Measurements from ENCODE around the gene PIK3CA. TPM values are rescaled to one million over a fixed set of nuclear protein-coding genes. Genes with fewer than 3 reads are reported as not detected.
"Not testable (repeated sequence)": the region's sequence is repeated elsewhere in the genome, so short reads cannot be mapped to it uniquely, and the experiment has no call there.

PIK3CA gene
- total RNA-seq, 1 experiment from 2014 or later, result 13.4 TPM

GRCh38 chr3:179247289-179248015 is 99.3 kb downstream of the PIK3CA start:
- Histone ChIP-seq H2AFZ (ENCODE audit: low read length) (no peak overlapping the region), H3K9ac (ENCODE audit: low read length) (no peak overlapping the region), H3K27ac (ENCODE audit: low read length) (no peak overlapping the region), H3K27me3 (ENCODE audit: low read length) (no peaks in the 10 kb centered on the region), H4K20me1 (ENCODE audit: low read length) (no peaks in the 10 kb centered on the region), H3K4me3 (ENCODE audit: low read length) (no peak overlapping the region), H3K9me3 (ENCODE audit: low read length) (no peaks in the 10 kb centered on the region), H3K36me3 (ENCODE audit: low read depth, low read length) (0 out of 2 replicates have a peak, but pooled peaks cover 3% of the 10 kb centered on the region), H3K4me1 (ENCODE audit: insufficient read depth, low read length) (no peaks in the 10 kb centered on the region), H3K9me2 (replicated peaks; ENCODE audit: low read length) (no peaks in the 10 kb centered on the region), H3K79me2 (ENCODE audit: low read length) (no peaks in the 10 kb centered on the region), H3F3A (ENCODE audit: low read length, unreplicated experiment) (no peaks in the 10 kb centered on the region), H3K4me2 (ENCODE audit: low read length) (no peak overlapping the region)
- no peak for DNase-seq
- BruUV-seq (replicated peaks), result no TSS peak
- ChIA-PET CTCF (no interaction called here), POLR2A (ENCODE audit: unreplicated experiment) (interaction anchor here (0.5 kb wide), 1 partner anchor 178 kb away, joined by 5 read pairs; no protein-coding TSS in a partner anchor)
- TF ChIP-seq EZH2phosphoT487 (IDR thresholded peaks at IDR 0.05; ENCODE audit: borderline replicate concordance, low read length) (no peak), CTCF (conservative IDR thresholded peaks at IDR 0.05; ENCODE audit: low read depth, low read length) (no peak), EZH2 (IDR thresholded peaks at IDR 0.05; ENCODE audit: low read length, unreplicated experiment) (no peak)
- no peak; the same call in 1 of the 2 replicates for ATAC-seq
- intact Hi-C loops (cut with micrococcal nuclease), result no loop called here

GRCh38 chr3:179250803-179251476 is 102.8 kb downstream of the PIK3CA start, which contains the start of gene KCNMB3:
TSS of gene KCNMB3 (minus strand) at chr3:179251114. CDS start at chr3:179250990, 124 bp downstream.
- DNase-seq (no peak), ATAC-seq (no peak)
- Histone ChIP-seq H3K36me3 (ENCODE audit: low read depth, low read length) (no peaks in the 10 kb centered on the region), H3F3A (ENCODE audit: low read length, unreplicated experiment) (no peaks in the 10 kb centered on the region), H3K9me2 (replicated peaks; ENCODE audit: low read length) (no peaks in the 10 kb centered on the region), H3K4me3 (ENCODE audit: low read length) (no peak within 1 kb of the TSS), H3K27ac (ENCODE audit: low read length) (no peak within 1 kb of the TSS), H2AFZ (ENCODE audit: low read length) (no peak within 1 kb of the TSS), H3K9me3 (ENCODE audit: low read length) (no peaks in the 10 kb centered on the region), H3K4me1 (ENCODE audit: insufficient read depth, low read length) (no peaks in the 10 kb centered on the region), H3K4me2 (ENCODE audit: low read length) (no peak within 1 kb of the TSS), H3K79me2 (ENCODE audit: low read length) (no peaks in the 10 kb centered on the region), H3K27me3 (ENCODE audit: low read length) (no peaks in the 10 kb centered on the region), H3K9ac (ENCODE audit: low read length) (no peak within 1 kb of the TSS), H4K20me1 (ENCODE audit: low read length) (no peaks in the 10 kb centered on the region)
- intact Hi-C loops (cut with micrococcal nuclease), result no loop called here
- BruUV-seq (replicated peaks), result no TSS peak
- CTCF ChIA-PET, result no interaction called here
- TF ChIP-seq EZH2phosphoT487 (IDR thresholded peaks at IDR 0.05; ENCODE audit: borderline replicate concordance, low read length) (no peak), CTCF (conservative IDR thresholded peaks at IDR 0.05; ENCODE audit: low read depth, low read length) (no peak), EZH2 (IDR thresholded peaks at IDR 0.05; ENCODE audit: low read length, unreplicated experiment) (no peak)
- POLR2A ChIA-PET (ENCODE audit: unreplicated experiment), result no interaction called here

- intact Hi-C loops (cut with micrococcal nuclease), result no loop called here
- Histone ChIP-seq H3K4me1 (ENCODE audit: insufficient read depth, low read length) (peaks cover 9% of the 10 kb centered on the region), H4K20me1 (ENCODE audit: low read length) (no peaks in the 10 kb centered on the region), H3F3A (ENCODE audit: low read length, unreplicated experiment) (no peaks in the 10 kb centered on the region), H3K36me3 (ENCODE audit: low read depth, low read length) (no peaks in the 10 kb centered on the region), H3K9ac (ENCODE audit: low read length) (no peak overlapping the region), H3K4me3 (ENCODE audit: low read length) (no peak overlapping the region), H3K27me3 (ENCODE audit: low read length) (no peaks in the 10 kb centered on the region), H3K79me2 (ENCODE audit: low read length) (no peaks in the 10 kb centered on the region), H3K4me2 (ENCODE audit: low read length) (0 out of 2 replicates have a peak overlapping the region, but pooled peaks have one; percentile 9), H3K9me3 (ENCODE audit: low read length) (no peaks in the 10 kb centered on the region), H2AFZ (ENCODE audit: low read length) (no peak overlapping the region), H3K27ac (ENCODE audit: low read length) (no peak overlapping the region), H3K9me2 (replicated peaks; ENCODE audit: low read length) (no peaks in the 10 kb centered on the region)
- ChIA-PET CTCF (no interaction called here), POLR2A (ENCODE audit: unreplicated experiment) (no interaction called here)
- TF ChIP-seq EZH2phosphoT487 (IDR thresholded peaks at IDR 0.05; ENCODE audit: borderline replicate concordance, low read length), result no peak
- no peak for TF ChIP-seq CTCF (conservative IDR thresholded peaks at IDR 0.05; ENCODE audit: low read depth, low read length)
- no peak for TF ChIP-seq EZH2 (IDR thresholded peaks at IDR 0.05; ENCODE audit: low read length, unreplicated experiment)
- ATAC-seq (no peak), DNase-seq (no peak)
- no TSS peak for BruUV-seq (replicated peaks)
Measured at GRCh38 chr3:179256813-179257212, 108.7 kb downstream of the PIK3CA start.

GRCh38 chr3:179257742-179258141 is 109.6 kb downstream of the PIK3CA start:
- Histone ChIP-seq H3K4me1 (ENCODE audit: insufficient read depth, low read length) (peaks cover 11% of the 10 kb centered on the region), H3K4me2 (ENCODE audit: low read length) (peak overlapping the region; percentile 31; the same call in 1 of the 2 replicates)
- intact Hi-C loops (cut with micrococcal nuclease); H3F3A ChIP-seq (ENCODE audit: low read length, unreplicated experiment); H2AFZ ChIP-seq (ENCODE audit: low read length); H3K4me3 ChIP-seq (ENCODE audit: low read length); H3K79me2 ChIP-seq (ENCODE audit: low read length); H3K27ac ChIP-seq (ENCODE audit: low read length); BruUV-seq (replicated peaks); H3K9me2 ChIP-seq (replicated peaks; ENCODE audit: low read length); H3K9ac ChIP-seq (ENCODE audit: low read length); DNase-seq; POLR2A ChIA-PET (ENCODE audit: unreplicated experiment); H3K27me3 ChIP-seq (ENCODE audit: low read length); ATAC-seq; H4K20me1 ChIP-seq (ENCODE audit: low read length); H3K9me3 ChIP-seq (ENCODE audit: low read length); CTCF ChIA-PET; H3K36me3 ChIP-seq (ENCODE audit: low read depth, low read length): not testable (repeated sequence)
